BLaER1 (cell line): Measurements from ENCODE around the gene SNX7.

Experiments used
- H3K27ac ChIP-seq: shearing (Covaris generic); formaldehyde crosslinking; 2 replicates; pipeline ENCODE4 v1.8.1; 2022
- H3K27me3 ChIP-seq: shearing (Covaris generic); formaldehyde crosslinking; 2 replicates; pipeline ENCODE4 v1.8.1; 2022
- H3K36me3 ChIP-seq: shearing (Covaris generic); formaldehyde crosslinking; 2 replicates; pipeline ENCODE4 v1.8.1; 2022
- H3K4me1 ChIP-seq: shearing (Covaris generic); formaldehyde crosslinking; 2 replicates; pipeline ENCODE4 v1.8.1; 2022
- H3K4me2 ChIP-seq: shearing (Covaris generic); formaldehyde crosslinking; 2 replicates; pipeline ENCODE4 v1.8.1; 2022
- H3K4me3 ChIP-seq: shearing (Covaris generic); formaldehyde crosslinking; 2 replicates; pipeline ENCODE4 v1.8.1; 2022
- H3K9ac ChIP-seq: shearing (Covaris generic); formaldehyde crosslinking; 2 replicates; pipeline ENCODE4 v1.8.1; 2022
- H3K9me3 ChIP-seq: shearing (Covaris generic); formaldehyde crosslinking; 2 replicates; pipeline ENCODE4 v1.8.1; 2022
- H4K20me1 ChIP-seq: shearing (Covaris generic); formaldehyde crosslinking; 2 replicates; pipeline ENCODE4 v1.8.1; 2022
- Cebpa-rat ChIP-seq: shearing (Covaris generic); IDR thresholded peaks from 2 replicates; pipeline ENCODE4 v1.8.1; 2022

SNX7 gene

GRCh38 chr1:98696077-98696476, 34.6 kb downstream of the SNX7 start:
- H3K36me3 ChIP-seq: no peaks in the 10 kb centered on the region
- no peak for TF ChIP-seq Cebpa-rat

GRCh38 chr1:98697781-98698180, 36.3 kb downstream of the SNX7 start:
- no peak overlapping the region for H3K4me3 ChIP-seq
- no peaks in the 10 kb centered on the region for H4K20me1 ChIP-seq
- no peak overlapping the region for H3K27ac ChIP-seq
- H3K4me1 ChIP-seq: no peaks in the 10 kb centered on the region
- TF ChIP-seq Cebpa-rat: no peak
- H3K27me3 ChIP-seq: no peaks in the 10 kb centered on the region
- no peak overlapping the region for H3K9ac ChIP-seq
- H3K9me3 ChIP-seq: no peaks in the 10 kb centered on the region
- H3K4me2 ChIP-seq: no peak overlapping the region
- no peaks in the 10 kb centered on the region for H3K36me3 ChIP-seq

More at GRCh38 chr1:98696077-98696476, 34.6 kb downstream of the SNX7 start:
- H3K9me3 ChIP-seq: no peaks in the 10 kb centered on the region
- H3K27me3 ChIP-seq: no peaks in the 10 kb centered on the region
- no peaks in the 10 kb centered on the region for H3K4me1 ChIP-seq
- H3K9ac ChIP-seq: no peak overlapping the region
- H3K27ac ChIP-seq: no peak overlapping the region
- no peak overlapping the region for H3K4me3 ChIP-seq
- no peak overlapping the region for H3K4me2 ChIP-seq
- H4K20me1 ChIP-seq: no peaks in the 10 kb centered on the region

DNA sequence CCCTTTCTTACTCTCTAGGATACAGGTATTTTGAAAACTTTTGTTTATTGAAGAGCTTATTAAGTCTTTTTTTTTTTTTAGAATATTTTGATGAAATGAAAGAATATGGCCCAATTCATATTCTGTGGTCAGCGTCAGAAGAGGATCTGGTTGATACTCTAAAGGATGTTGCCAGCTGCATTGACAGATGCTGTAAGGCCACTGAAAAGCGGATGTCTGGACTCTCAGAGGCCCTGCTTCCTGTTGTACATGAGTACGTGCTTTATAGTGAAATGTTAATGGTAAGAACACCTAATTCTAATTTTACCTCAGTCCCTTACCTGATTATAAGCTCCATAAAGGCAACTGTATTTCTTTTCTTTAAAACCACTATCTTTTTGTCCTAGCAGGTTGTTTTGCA, 37.1 kb downstream of the SNX7 start:
- Histone ChIP-seq H3K9me3 (no peaks in the 10 kb centered on the region), H3K4me1 (no peaks in the 10 kb centered on the region), H4K20me1 (no peaks in the 10 kb centered on the region), H3K36me3 (no peaks in the 10 kb centered on the region), H3K27ac (no peak overlapping the region), H3K4me3 (no peak overlapping the region), H3K9ac (no peak overlapping the region), H3K27me3 (no peaks in the 10 kb centered on the region), H3K4me2 (no peak overlapping the region)
- no peak for TF ChIP-seq Cebpa-rat

- no peaks in the 10 kb centered on the region for H3K4me1 ChIP-seq
- no peaks in the 10 kb centered on the region for H4K20me1 ChIP-seq
- H3K27me3 ChIP-seq: no peaks in the 10 kb centered on the region
- no peaks in the 10 kb centered on the region for H3K36me3 ChIP-seq
- no peak overlapping the region for H3K4me3 ChIP-seq
- TF ChIP-seq Cebpa-rat: no peak
- H3K9me3 ChIP-seq: no peaks in the 10 kb centered on the region
- H3K4me2 ChIP-seq: no peak overlapping the region
- no peak overlapping the region for H3K27ac ChIP-seq
- no peak overlapping the region for H3K9ac ChIP-seq
These were observed 38.7 kb downstream of the SNX7 start for GRCh38 chr1:98700228-98700627.

DNA sequence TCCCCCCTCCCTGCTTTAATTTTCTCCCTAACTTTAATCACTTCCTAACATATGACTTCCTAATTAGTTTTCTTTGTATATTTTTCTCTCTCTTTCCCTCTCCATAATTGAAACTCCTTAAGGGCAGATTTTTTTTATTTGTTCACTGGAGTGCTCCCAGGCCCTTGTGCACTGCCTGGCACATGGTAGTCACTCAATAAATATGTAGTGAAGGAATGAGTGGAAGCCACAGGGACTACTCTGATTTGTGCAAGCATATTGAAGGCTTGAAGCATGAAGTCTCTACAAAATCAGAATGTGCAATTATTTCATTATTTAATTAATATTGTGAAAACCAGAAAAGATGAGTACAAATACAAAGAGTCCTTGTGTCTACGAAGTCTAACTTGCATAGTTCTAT, 41.5 kb downstream of the SNX7 start:
- H3K36me3 ChIP-seq: no peaks in the 10 kb centered on the region
- no peak for TF ChIP-seq Cebpa-rat

DNA sequence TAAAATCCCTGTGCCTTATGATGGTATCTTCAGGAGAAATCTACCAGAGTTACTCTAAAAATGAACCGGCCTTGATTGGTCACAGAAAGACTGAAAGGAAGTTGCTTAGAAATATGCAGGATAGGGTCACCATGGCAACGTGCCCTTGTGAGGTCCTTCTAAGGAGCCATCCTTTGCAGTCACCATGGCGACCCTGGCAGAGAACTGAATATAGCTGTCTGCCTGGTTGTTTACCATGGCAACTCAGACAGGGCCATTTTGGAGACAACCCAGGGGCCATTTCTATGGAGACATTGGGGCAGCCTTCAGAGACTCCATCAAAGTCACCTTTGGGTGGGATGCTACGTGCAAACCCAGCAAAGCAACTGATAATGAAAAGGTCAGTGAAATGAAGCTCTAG, 43.0 kb downstream of the SNX7 start:
- Histone ChIP-seq H3K4me3 (no peak overlapping the region), H4K20me1 (no peaks in the 10 kb centered on the region), H3K4me2 (no peak overlapping the region), H3K27me3 (no peaks in the 10 kb centered on the region), H3K4me1 (no peaks in the 10 kb centered on the region), H3K9ac (no peak overlapping the region), H3K36me3 (no peaks in the 10 kb centered on the region), H3K9me3 (no peaks in the 10 kb centered on the region), H3K27ac (no peak overlapping the region)
- no peak for TF ChIP-seq Cebpa-rat

More for the DNA sequence above, 41.5 kb downstream of the SNX7 start:
- Histone ChIP-seq H3K4me3 (no peak overlapping the region), H3K9me3 (no peaks in the 10 kb centered on the region), H4K20me1 (no peaks in the 10 kb centered on the region), H3K4me1 (no peaks in the 10 kb centered on the region), H3K9ac (no peak overlapping the region), H3K27ac (no peak overlapping the region), H3K4me2 (no peak overlapping the region), H3K27me3 (no peaks in the 10 kb centered on the region)

DNA sequence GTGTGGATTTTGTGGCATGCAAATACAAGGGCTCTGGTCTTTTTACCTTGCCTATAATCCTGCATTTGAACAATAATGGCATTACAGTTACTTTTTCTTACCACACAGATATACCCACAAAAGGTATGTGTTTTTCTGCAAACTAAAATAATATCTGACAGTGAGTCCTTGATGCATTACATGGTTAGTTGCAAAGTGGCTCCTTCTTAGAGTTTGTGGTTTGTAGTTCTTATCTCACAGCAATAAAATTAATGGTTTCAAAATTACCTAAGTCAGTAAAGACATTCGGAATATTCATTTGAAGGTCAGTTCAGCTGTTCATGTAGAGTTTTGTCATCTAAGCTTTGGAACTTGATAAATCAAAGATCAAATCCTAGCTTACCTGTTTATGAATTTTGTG, 43.5 kb downstream of the SNX7 start:
- H3K4me1 ChIP-seq: no peaks in the 10 kb centered on the region
- no peak overlapping the region for H3K27ac ChIP-seq
- no peaks in the 10 kb centered on the region for H4K20me1 ChIP-seq
- no peak overlapping the region for H3K4me2 ChIP-seq
- H3K9me3 ChIP-seq: no peaks in the 10 kb centered on the region
- no peak overlapping the region for H3K9ac ChIP-seq
- H3K36me3 ChIP-seq: no peaks in the 10 kb centered on the region
- H3K4me3 ChIP-seq: no peak overlapping the region
- no peak for TF ChIP-seq Cebpa-rat
- no peaks in the 10 kb centered on the region for H3K27me3 ChIP-seq

GRCh38 chr1:98705591-98705990, 44.1 kb downstream of the SNX7 start:
- H3K4me2 ChIP-seq: no peak overlapping the region
- H3K9ac ChIP-seq: no peak overlapping the region
- no peaks in the 10 kb centered on the region for H3K4me1 ChIP-seq
- no peak overlapping the region for H3K4me3 ChIP-seq
- TF ChIP-seq Cebpa-rat: no peak
- H3K27me3 ChIP-seq: no peaks in the 10 kb centered on the region
- no peak overlapping the region for H3K27ac ChIP-seq
- no peaks in the 10 kb centered on the region for H4K20me1 ChIP-seq
- H3K36me3 ChIP-seq: no peaks in the 10 kb centered on the region
- H3K9me3 ChIP-seq: no peaks in the 10 kb centered on the region

DNA sequence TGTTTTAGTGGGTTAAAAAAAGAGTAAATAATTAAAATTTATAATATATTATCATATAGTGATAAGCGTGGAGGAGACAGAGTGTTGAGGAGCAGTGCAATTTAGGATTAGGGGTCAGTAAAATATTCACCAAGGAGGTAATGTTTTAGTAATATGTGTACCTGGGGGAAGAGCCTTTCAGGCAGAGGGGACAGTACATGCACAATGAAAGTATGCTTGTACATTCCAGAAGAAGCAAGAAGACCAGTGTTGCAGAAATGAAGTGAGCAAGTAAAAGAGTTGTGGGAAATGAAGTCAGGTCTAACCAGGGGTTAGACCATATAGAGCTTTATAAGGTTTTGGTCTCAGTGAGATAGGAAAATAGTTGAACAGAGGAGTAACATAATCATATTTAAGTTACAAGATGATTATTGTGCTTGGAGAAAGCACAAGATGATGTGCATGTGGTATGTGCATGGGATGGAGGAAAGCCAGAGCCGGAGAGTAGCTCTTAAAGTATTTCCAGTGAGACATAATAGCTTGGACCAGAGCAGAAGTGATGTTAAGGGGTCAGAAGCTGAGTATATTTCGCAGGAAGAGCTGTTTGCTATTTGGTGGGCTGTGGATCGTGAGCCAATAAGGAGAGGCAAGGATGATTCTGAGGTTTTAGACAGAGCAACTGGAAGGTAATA, 44.8 kb downstream of the SNX7 start:
- no peak overlapping the region for H3K9ac ChIP-seq
- H4K20me1 ChIP-seq: no peaks in the 10 kb centered on the region
- H3K27ac ChIP-seq: no peak overlapping the region
- H3K4me2 ChIP-seq: no peak overlapping the region
- H3K9me3 ChIP-seq: no peaks in the 10 kb centered on the region
- no peaks in the 10 kb centered on the region for H3K36me3 ChIP-seq
- no peaks in the 10 kb centered on the region for H3K27me3 ChIP-seq
- TF ChIP-seq Cebpa-rat: no peak
- no peak overlapping the region for H3K4me3 ChIP-seq
- no peaks in the 10 kb centered on the region for H3K4me1 ChIP-seq

DNA sequence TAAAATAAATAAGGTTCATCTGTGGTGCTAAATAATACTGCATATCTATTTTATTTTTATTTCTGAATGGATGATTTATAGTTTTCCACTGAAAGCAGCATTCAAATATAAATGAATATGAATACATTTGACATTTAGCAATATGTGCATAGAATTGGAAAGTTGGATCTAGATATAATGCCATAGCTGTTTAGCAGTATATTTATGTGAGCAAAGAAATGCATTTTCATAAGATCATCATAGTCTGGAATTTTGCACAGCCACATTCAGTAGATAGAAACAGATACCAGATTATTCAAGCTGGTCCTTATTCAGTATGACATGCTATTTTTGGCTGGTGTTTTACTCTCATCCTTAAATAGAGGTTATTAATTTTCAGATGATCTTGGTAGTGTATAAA, 46.0 kb downstream of the SNX7 start:
- H3K27ac ChIP-seq: no peak overlapping the region
- no peaks in the 10 kb centered on the region for H3K27me3 ChIP-seq
- no peak overlapping the region for H3K4me2 ChIP-seq
- H3K9me3 ChIP-seq: peaks cover 3% of the 10 kb centered on the region
- H3K4me3 ChIP-seq: no peak overlapping the region
- TF ChIP-seq Cebpa-rat: no peak
- no peaks in the 10 kb centered on the region for H3K4me1 ChIP-seq
- H3K9ac ChIP-seq: no peak overlapping the region
- H3K36me3 ChIP-seq: no peaks in the 10 kb centered on the region
- H4K20me1 ChIP-seq: no peaks in the 10 kb centered on the region

- H3K9ac ChIP-seq: no peak overlapping the region
- H3K4me3 ChIP-seq: no peak overlapping the region
- no peak for TF ChIP-seq Cebpa-rat
- H3K9me3 ChIP-seq: peaks cover 8% of the 10 kb centered on the region
- no peak overlapping the region for H3K4me2 ChIP-seq
- H3K27me3 ChIP-seq: no peaks in the 10 kb centered on the region
- no peaks in the 10 kb centered on the region for H3K36me3 ChIP-seq
- no peaks in the 10 kb centered on the region for H4K20me1 ChIP-seq
- no peak overlapping the region for H3K27ac ChIP-seq
- no peaks in the 10 kb centered on the region for H3K4me1 ChIP-seq
These were observed 48.4 kb downstream of the SNX7 start for GRCh38 chr1:98709906-98710305.
